IMR-90 (cell line): Measurements from ENCODE around the gene TMEM200A. TPM values are rescaled to one million over a fixed set of nuclear protein-coding genes. Genes with fewer than 3 reads are reported as not detected.
A peak's percentile ranks its signal among the peaks of the same experiment; 100 is the strongest.

Experiments used
- ATAC-seq: fragments of 200-7000 bp; cut with Tn5 transposase; 2 replicates; pipeline ENCODE4 v1.9.1; 2020; ENCODE audit warnings: low read depth, mild to moderate bottlenecking, moderate library complexity
- BruUV-seq: library from RNA; stranded (reverse); fragments of 400-500 nt; replicated peaks from 2 replicates; lab custom pipeline; 2021; lab: Mats Ljungman, UMichigan
- CTCF ChIA-PET: fragments of 300-600 bp; formaldehyde crosslinking; extraction: SDS; loops from one replicate; lab custom pipeline; 2021; ENCODE audit warnings: antibody characterized with exemption; lab: Yijun Ruan, JAX
- POLR2A ChIA-PET: fragments of 300-600 bp; sonication (Branson Sonifier 250); formaldehyde crosslinking; loops from one replicate; lab custom pipeline; 2022; ENCODE audit warnings: antibody characterized with exemption; ENCODE audit not compliant: unreplicated experiment; lab: Charles Lee
- DNase-seq: peaks from one replicate; pipeline ENCODE4 v3.0.0; 2013
- H2AFZ ChIP-seq: replicated peaks from 2 replicates; pipeline ENCODE3; 2013; ENCODE audit warnings: low read length, mild to moderate bottlenecking; ENCODE audit not compliant: poor library complexity
- H2AK5ac ChIP-seq: 2 replicates; pipeline ENCODE4 v1.6.1; 2013; ENCODE audit warnings: low read depth, low read length, inconsistent platforms
- H2AK9ac ChIP-seq: replicated peaks from 2 replicates; pipeline ENCODE3; 2013; ENCODE audit warnings: mild to moderate bottlenecking, low read depth, low read length, moderate library complexity; ENCODE audit not compliant: poor library complexity
- H2BK120ac ChIP-seq: 2 replicates; pipeline ENCODE4 v1.6.1; 2013; ENCODE audit warnings: low read depth, low read length, inconsistent platforms
- H2BK15ac ChIP-seq: 3 replicates; pipeline ENCODE4 v1.6.1; 2013; ENCODE audit warnings: low read depth, low read length, inconsistent platforms
- H2BK20ac ChIP-seq: 2 replicates; pipeline ENCODE4 v1.6.1; 2013; ENCODE audit warnings: low read depth, mild to moderate bottlenecking, inconsistent platforms, low read length, moderate library complexity
- H2BK5ac ChIP-seq: 2 replicates; pipeline ENCODE4 v1.6.1; 2013; ENCODE audit warnings: mild to moderate bottlenecking, low read depth, low read length, inconsistent platforms; ENCODE audit not compliant: poor library complexity, severe bottlenecking
- H3K14ac ChIP-seq: replicated peaks from 2 replicates; pipeline ENCODE4 v1.6.1; 2013; ENCODE audit warnings: low read depth, low read length, inconsistent platforms
- H3K18ac ChIP-seq: 2 replicates; pipeline ENCODE4 v1.6.1; 2013; ENCODE audit warnings: low read depth, low read length, control low read depth
- H3K23ac ChIP-seq: 2 replicates; pipeline ENCODE4 v1.6.1; 2013; ENCODE audit warnings: low read depth, low read length, inconsistent platforms
- H3K27ac ChIP-seq: 2 replicates; pipeline ENCODE4 v1.5.1; 2013; ENCODE audit warnings: mild to moderate bottlenecking, control low read depth, low read length; ENCODE audit not compliant: insufficient read depth
- H3K27me3 ChIP-seq: 2 replicates; pipeline ENCODE4 v1.6.1; 2013; ENCODE audit warnings: low read length; ENCODE audit not compliant: control insufficient read depth, insufficient read depth
- H3K36me3 ChIP-seq: 2 replicates; pipeline ENCODE4 v1.6.1; 2013; ENCODE audit warnings: low read length, mixed read lengths; ENCODE audit not compliant: control insufficient read depth, insufficient read depth
- H3K4ac ChIP-seq: 2 replicates; pipeline ENCODE4 v1.6.1; 2013; ENCODE audit warnings: low read depth, low read length, inconsistent platforms
- H3K4me1 ChIP-seq: 2 replicates; pipeline ENCODE4 v1.6.1; 2013; ENCODE audit warnings: low read length, mixed read lengths; ENCODE audit not compliant: control insufficient read depth, insufficient read depth
- H3K4me2 ChIP-seq: 2 replicates; pipeline ENCODE4 v1.6.1; 2013; ENCODE audit warnings: low read depth, mild to moderate bottlenecking, control low read depth, low read length, moderate library complexity
- H3K4me3 ChIP-seq: 2 replicates; pipeline ENCODE4 v1.5.1; 2013; ENCODE audit warnings: low read depth, mild to moderate bottlenecking, control low read depth, low read length, moderate library complexity; ENCODE audit not compliant: insufficient read depth
- H3K56ac ChIP-seq: 2 replicates; pipeline ENCODE4 v1.6.1; 2013; ENCODE audit warnings: low read length, inconsistent platforms; ENCODE audit not compliant: insufficient read depth; ENCODE audit errors: extremely low read depth
- H3K79me1 ChIP-seq, 2 experiments: 2 replicates each; pipeline ENCODE4 v1.6.1; 2013; ENCODE audit warnings: low read length in 2 of 2, inconsistent platforms in 1 of 2, low read depth in 1 of 2
- H3K9ac ChIP-seq: 2 replicates; pipeline ENCODE4 v1.6.1; 2013; ENCODE audit warnings: low read depth, low read length, control low read depth
- H3K9me1 ChIP-seq: 2 replicates; pipeline ENCODE4 v1.6.1; 2013; ENCODE audit warnings: low read length, inconsistent platforms; ENCODE audit not compliant: insufficient read depth
- H3K9me3 ChIP-seq: 2 replicates; pipeline ENCODE4 v1.6.1; 2013; ENCODE audit warnings: low read length; ENCODE audit not compliant: control insufficient read depth, insufficient read depth
- H4K20me1 ChIP-seq: 2 replicates; pipeline ENCODE4 v1.6.1; 2013; ENCODE audit warnings: low read length, inconsistent platforms; ENCODE audit not compliant: insufficient read depth
- H4K5ac ChIP-seq: 2 replicates; pipeline ENCODE4 v1.6.1; 2013; ENCODE audit warnings: mild to moderate bottlenecking, low read depth, low read length, control low read depth
- H4K8ac ChIP-seq, 2 experiments: 2 replicates each; pipeline ENCODE4 v1.6.1; 2013; ENCODE audit warnings: low read depth in 2 of 2, low read length in 2 of 2, control low read depth in 1 of 2, inconsistent platforms in 1 of 2
- H4K91ac ChIP-seq: 2 replicates; pipeline ENCODE4 v1.6.1; 2013; ENCODE audit warnings: low read depth, low read length, inconsistent platforms; ENCODE audit not compliant: insufficient read depth
- BHLHE40 ChIP-seq: fragments of 150-350 bp; IDR thresholded peaks from 2 replicates; pipeline ENCODE4 v1.6.1; 2016; ENCODE audit warnings: mild to moderate bottlenecking, low read depth, low read length
- CEBPB ChIP-seq: IDR thresholded peaks from 2 replicates; pipeline ENCODE4 v1.6.1; 2012; ENCODE audit warnings: low read depth, low read length, improper control_type of control experiment
- CHD1 ChIP-seq: IDR thresholded peaks from 2 replicates; pipeline ENCODE4 v1.6.1; 2012; ENCODE audit warnings: low read depth, low read length, improper control_type of control experiment
- FOS ChIP-seq: fragments of 150-350 bp; IDR thresholded peaks from 2 replicates; pipeline ENCODE4 v1.6.1; 2016; ENCODE audit warnings: low read depth, low read length
- MAFK ChIP-seq: IDR thresholded peaks from 2 replicates; pipeline ENCODE4 v1.6.1; 2012; ENCODE audit warnings: low read depth, low read length, improper control_type of control experiment
- MAZ ChIP-seq: IDR thresholded peaks from 2 replicates; pipeline ENCODE4 v1.6.1; 2012; ENCODE audit warnings: low read depth, mild to moderate bottlenecking, low read length, improper control_type of control experiment, moderate library complexity, borderline replicate concordance
- MXI1 ChIP-seq: IDR thresholded peaks from 2 replicates; pipeline ENCODE4 v1.6.1; 2012; ENCODE audit warnings: low read depth, mild to moderate bottlenecking, low read length, moderate library complexity, borderline replicate concordance
- POLR2A ChIP-seq: IDR thresholded peaks from 2 replicates; pipeline ENCODE4 v1.6.1; 2012; ENCODE audit warnings: mild to moderate bottlenecking, low read depth, low read length
- RAD21 ChIP-seq: IDR thresholded peaks from 2 replicates; pipeline ENCODE4 v1.6.1; 2012; ENCODE audit warnings: low read length, improper control_type of control experiment
- RFX5 ChIP-seq: IDR thresholded peaks from 2 replicates; pipeline ENCODE4 v1.8.0; 2012; ENCODE audit warnings: low read depth, mild to moderate bottlenecking, low read length, moderate library complexity
- SMC3 ChIP-seq: fragments of 150-350 bp; IDR thresholded peaks from 2 replicates; pipeline ENCODE4 v1.6.1; 2016; ENCODE audit warnings: low read depth, mild to moderate bottlenecking, antibody characterized with exemption, low read length, moderate library complexity
- WGBS, 2 experiments: methylation state at CpG; one replicate each; pipeline versions ENCODE4 v1.1.5 to v1.1.7; 2013; ENCODE audit warnings: missing lambda C conversion rate in 2 of 2; ENCODE audit not compliant: insufficient read length in 1 of 2; ENCODE audit errors: extremely low coverage in 2 of 2; 5-methylcytosine and 5-hydroxymethylcytosine counted together
- dilution Hi-C: fragments of 300-500 bp; cut with HindIII; formaldehyde crosslinking; loops from one replicate; pipeline ENCODE4 v1.14.3; 2018; ENCODE audit warnings: low sequenced_read_pairs; ENCODE audit not compliant: unreplicated experiment
- in situ Hi-C: fragments of 300-500 bp; cut with MboI; formaldehyde crosslinking; loops from 3 replicates; pipeline ENCODE4 v1.14.3; 2019; ENCODE audit warnings: low sequenced_read_pairs, inconsistent platforms, mixed read lengths
- intact Hi-C: fragments of 100-400 bp; cut with micrococcal nuclease; formaldehyde crosslinking; loops from 2 replicates; pipeline ENCODE4 v1.10.0; 2022
- polyA plus RNA-seq, 3 experiments: library from polyadenylated mRNA; depleted of rRNA; stranded (reverse); fragments of >200 nt; gene quantifications; 2 replicates each; pipeline ENCODE4 v1.2.3, GENCODE V29; 2012; ENCODE audit warnings: low replicate concordance in 1 of 3
- total RNA-seq: library from RNA; depleted of rRNA; stranded (reverse); fragments of >200 nt; gene quantifications from 2 replicates; pipeline ENCODE4 v1.2.3, GENCODE V29; 2012
- TF ChIP-seq, protein P1 (sequence below): conservative IDR thresholded peaks from 2 replicates; pipeline ENCODE4 v1.5.1; 2012; ENCODE audit warnings: mild to moderate bottlenecking, low read depth, low read length, improper control_type of control experiment
- TF ChIP-seq, protein P2 (sequence below): fragments of 150-350 bp; IDR thresholded peaks from 2 replicates; pipeline ENCODE4 v1.6.1; 2017; ENCODE audit warnings: mild to moderate bottlenecking, antibody characterized with exemption, low read length, low read depth

The TMEM200A gene
- total and polyA plus RNA-seq, 2 of the 4 experiments (the other 2 are of a cell fraction) = 22.8 to 37.1 TPM

DNA sequence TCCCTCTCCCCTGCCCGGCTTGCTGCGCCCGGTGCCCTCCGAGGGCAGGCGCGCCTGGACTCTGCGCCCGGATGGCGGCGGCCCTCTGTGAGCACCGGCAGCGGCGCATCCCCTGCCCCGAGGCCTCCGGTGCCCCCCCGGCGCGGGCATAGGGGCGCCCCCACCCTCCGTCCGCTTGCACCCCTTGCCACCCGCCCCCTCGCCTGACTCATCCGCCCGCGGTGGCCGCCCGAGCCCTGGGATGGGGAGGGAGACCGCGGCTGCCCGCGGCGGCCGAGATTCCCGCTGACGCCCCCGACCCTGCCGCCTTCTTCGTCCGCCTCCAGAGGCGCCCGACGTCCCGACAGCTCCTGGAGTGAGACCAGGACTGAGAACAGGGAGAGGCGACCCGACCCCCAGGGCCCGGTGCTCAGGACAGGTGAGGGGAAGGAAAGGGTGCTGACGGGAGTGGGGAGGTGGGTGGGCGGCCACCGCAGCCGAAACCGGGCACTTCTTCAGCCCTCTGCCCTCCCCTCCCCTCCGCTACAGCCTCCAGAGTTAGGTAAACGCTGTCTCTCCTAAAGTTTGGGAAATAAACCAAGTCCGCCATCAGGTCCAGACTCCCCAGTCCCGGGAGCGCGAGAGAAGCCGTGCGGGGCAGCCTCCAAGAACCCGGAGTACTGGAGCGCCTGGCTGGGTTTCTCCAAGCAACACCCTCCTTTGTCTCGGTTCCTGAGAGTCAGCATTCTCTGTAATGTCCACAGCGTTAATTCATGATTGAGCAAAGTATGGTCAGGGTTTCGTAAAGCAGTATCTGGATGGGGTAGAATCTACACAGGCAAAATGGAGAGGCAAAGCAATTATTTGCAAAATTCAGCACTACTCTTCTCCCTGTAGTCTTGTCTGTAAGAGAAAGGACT lies 539 bp downstream of the TMEM200A start:
- Histone ChIP-seq H4K20me1 (peaks cover 10% of the 10 kb centered on the region; the same call in 1 of the 2 replicates), H3K4ac (peak overlapping the region; percentile 89), H3K79me1 (peaks cover 2 to 36% of the 10 kb centered on the region in 2 experiments; a peak in 3 of 4 replicates), H2AK5ac (no peak overlapping the region), H3K27ac (peak overlapping the region; percentile 82), H2AFZ (peak overlapping the region; percentile 94), H3K4me1 (peaks cover 5% of the 10 kb centered on the region), H3K36me3 (no peaks in the 10 kb centered on the region), H2BK120ac (peak overlapping the region; percentile 75), H3K27me3 (no peaks in the 10 kb centered on the region), H3K9me3 (no peaks in the 10 kb centered on the region), H3K18ac (peak overlapping the region; percentile 89), H3K4me3 (peak overlapping the region; percentile 85), H4K91ac (peak overlapping the region; percentile 53; the same call in 1 of the 2 replicates), H2BK20ac (peak overlapping the region; percentile 57), H3K23ac (peak overlapping the region; percentile 73; the same call in 1 of the 2 replicates), H4K8ac (peak overlapping the region; percentile 3 to 76; a peak in 2 of 4 replicates), H2BK15ac (peak overlapping the region; percentile 13; the same call in 1 of the 3 replicates), H3K9me1 (peaks cover 5% of the 10 kb centered on the region), H3K9ac (peak overlapping the region; percentile 84), H2AK9ac (peak overlapping the region; percentile 92), H4K5ac (peak overlapping the region; percentile 26), H3K14ac (peak overlapping the region; percentile 54), H2BK5ac (peak overlapping the region; percentile 84), H3K56ac (peak overlapping the region; percentile 62), H3K4me2 (peak overlapping the region; percentile 88)
- ATAC-seq (peak; percentile 69), DNase-seq (peak; percentile 51)
- CTCF ChIA-PET = interaction anchor here (1.1 to 1.2 kb wide), 5 partner anchors 10 to 459 kb away, joined by 3 to 5 read pairs (median 3); no protein-coding TSS in a partner anchor
- in situ Hi-C loops = loop anchor here (10.0 kb wide), 1 partner anchor 328 kb away; no protein-coding TSS in a partner anchor
- TF ChIP-seq RAD21 = peak; percentile 6
- peak; percentile 48; the same call in 1 of the 2 replicates for TF ChIP-seq FOS
- no peak for TF ChIP-seq RFX5
- TF ChIP-seq CHD1 = no peak
- no peak for TF ChIP-seq BHLHE40
- TF ChIP-seq, protein P1, sequence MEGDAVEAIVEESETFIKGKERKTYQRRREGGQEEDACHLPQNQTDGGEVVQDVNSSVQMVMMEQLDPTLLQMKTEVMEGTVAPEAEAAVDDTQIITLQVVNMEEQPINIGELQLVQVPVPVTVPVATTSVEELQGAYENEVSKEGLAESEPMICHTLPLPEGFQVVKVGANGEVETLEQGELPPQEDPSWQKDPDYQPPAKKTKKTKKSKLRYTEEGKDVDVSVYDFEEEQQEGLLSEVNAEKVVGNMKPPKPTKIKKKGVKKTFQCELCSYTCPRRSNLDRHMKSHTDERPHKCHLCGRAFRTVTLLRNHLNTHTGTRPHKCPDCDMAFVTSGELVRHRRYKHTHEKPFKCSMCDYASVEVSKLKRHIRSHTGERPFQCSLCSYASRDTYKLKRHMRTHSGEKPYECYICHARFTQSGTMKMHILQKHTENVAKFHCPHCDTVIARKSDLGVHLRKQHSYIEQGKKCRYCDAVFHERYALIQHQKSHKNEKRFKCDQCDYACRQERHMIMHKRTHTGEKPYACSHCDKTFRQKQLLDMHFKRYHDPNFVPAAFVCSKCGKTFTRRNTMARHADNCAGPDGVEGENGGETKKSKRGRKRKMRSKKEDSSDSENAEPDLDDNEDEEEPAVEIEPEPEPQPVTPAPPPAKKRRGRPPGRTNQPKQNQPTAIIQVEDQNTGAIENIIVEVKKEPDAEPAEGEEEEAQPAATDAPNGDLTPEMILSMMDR = peak; percentile 43
- TF ChIP-seq, protein P2, sequence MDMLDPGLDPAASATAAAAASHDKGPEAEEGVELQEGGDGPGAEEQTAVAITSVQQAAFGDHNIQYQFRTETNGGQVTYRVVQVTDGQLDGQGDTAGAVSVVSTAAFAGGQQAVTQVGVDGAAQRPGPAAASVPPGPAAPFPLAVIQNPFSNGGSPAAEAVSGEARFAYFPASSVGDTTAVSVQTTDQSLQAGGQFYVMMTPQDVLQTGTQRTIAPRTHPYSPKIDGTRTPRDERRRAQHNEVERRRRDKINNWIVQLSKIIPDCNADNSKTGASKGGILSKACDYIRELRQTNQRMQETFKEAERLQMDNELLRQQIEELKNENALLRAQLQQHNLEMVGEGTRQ = no peak
- TF ChIP-seq SMC3 = no peak
- TF ChIP-seq MAFK = peak; percentile 52
- no peak for TF ChIP-seq MXI1
- TF ChIP-seq CEBPB = peak; percentile 76
- TF ChIP-seq MAZ = no peak; the same call in none of the 2 replicates
- peak; percentile 47; the same call in 1 of the 2 replicates for TF ChIP-seq POLR2A
- BruUV-seq = no TSS peak
- POLR2A ChIA-PET = no interaction called here
- 0% methylated on average over 3 of the region's 65 CpGs; no CpG with 5 or more reads in 1 of the 2 experiments for WGBS, 2 experiments
- dilution Hi-C loops = no loop called here
- intact Hi-C loops = no loop called here
